ENCODE measurements around the gene CLNK.

The CLNK gene

GRCh38 chr4:10571909-10572308 is 112.7 kb downstream of the CLNK start:
- FAIRE-seq, result no peak

GRCh38 chr4:10569491-10569890 is 115.1 kb downstream of the CLNK start:
- FAIRE-seq, result no peak

- FAIRE-seq, result no peak
These were observed 116.8 kb downstream of the CLNK start for GRCh38 chr4:10567766-10568165.

GRCh38 chr4:10565166-10565780 is 119.3 kb downstream of the CLNK start:
- no peak for FAIRE-seq

- peak; percentile 41 for FAIRE-seq
These were observed 129.9 kb downstream of the CLNK start for GRCh38 chr4:10554694-10555093.

GRCh38 chr4:10554121-10554520 is 130.4 kb downstream of the CLNK start:
- no peak for FAIRE-seq

GRCh38 chr4:10552591-10553280 is 131.8 kb downstream of the CLNK start:
- FAIRE-seq, result no peak

GRCh38 chr4:10535912-10536311 is 148.7 kb downstream of the CLNK start:
- no peak for FAIRE-seq

GRCh38 chr4:10534820-10535219 is 149.7 kb downstream of the CLNK start:
- FAIRE-seq, result no peak

- FAIRE-seq, result no peak
These were observed 152.4 kb downstream of the CLNK start for GRCh38 chr4:10532155-10532554.

GRCh38 chr4:10530137-10530786 is 154.3 kb downstream of the CLNK start:
- FAIRE-seq, result no peak

GRCh38 chr4:10529291-10530136 is 155.1 kb downstream of the CLNK start:
- no peak for FAIRE-seq

- no peak for FAIRE-seq
These were observed 157.1 kb downstream of the CLNK start for GRCh38 chr4:10527438-10527837.

- FAIRE-seq, result no peak
These were observed 157.9 kb downstream of the CLNK start for GRCh38 chr4:10526429-10527222.

GRCh38 chr4:10524196-10524833 is 160.3 kb downstream of the CLNK start:
- FAIRE-seq, result no peak

- FAIRE-seq, result no peak
These were observed 163.1 kb downstream of the CLNK start for GRCh38 chr4:10521424-10521823.

- FAIRE-seq, result no peak
These were observed 174.8 kb downstream of the CLNK start for GRCh38 chr4:10509733-10510132.

- FAIRE-seq, result no peak
These were observed 178.5 kb downstream of the CLNK start for GRCh38 chr4:10506077-10506476.

GRCh38 chr4:10504570-10505179 is 179.9 kb downstream of the CLNK start:
- FAIRE-seq, result no peak

- FAIRE-seq, result no peak
These were observed 181.9 kb downstream of the CLNK start for GRCh38 chr4:10502717-10503116.

- no peak for FAIRE-seq
These were observed 183.8 kb downstream of the CLNK start for GRCh38 chr4:10500776-10501175.

GRCh38 chr4:10496200-10496599 is 188.4 kb downstream of the CLNK start:
- FAIRE-seq, result no peak
